ENCODE data around the gene CNTRL. TPM values are rescaled to one million over a fixed set of nuclear protein-coding genes. Genes with fewer than 3 reads are reported as not detected.
"Not testable (repeated sequence)": the region's sequence is repeated elsewhere in the genome, so short reads cannot be mapped to it uniquely, and the experiment has no call there.

CNTRL gene, protein sequence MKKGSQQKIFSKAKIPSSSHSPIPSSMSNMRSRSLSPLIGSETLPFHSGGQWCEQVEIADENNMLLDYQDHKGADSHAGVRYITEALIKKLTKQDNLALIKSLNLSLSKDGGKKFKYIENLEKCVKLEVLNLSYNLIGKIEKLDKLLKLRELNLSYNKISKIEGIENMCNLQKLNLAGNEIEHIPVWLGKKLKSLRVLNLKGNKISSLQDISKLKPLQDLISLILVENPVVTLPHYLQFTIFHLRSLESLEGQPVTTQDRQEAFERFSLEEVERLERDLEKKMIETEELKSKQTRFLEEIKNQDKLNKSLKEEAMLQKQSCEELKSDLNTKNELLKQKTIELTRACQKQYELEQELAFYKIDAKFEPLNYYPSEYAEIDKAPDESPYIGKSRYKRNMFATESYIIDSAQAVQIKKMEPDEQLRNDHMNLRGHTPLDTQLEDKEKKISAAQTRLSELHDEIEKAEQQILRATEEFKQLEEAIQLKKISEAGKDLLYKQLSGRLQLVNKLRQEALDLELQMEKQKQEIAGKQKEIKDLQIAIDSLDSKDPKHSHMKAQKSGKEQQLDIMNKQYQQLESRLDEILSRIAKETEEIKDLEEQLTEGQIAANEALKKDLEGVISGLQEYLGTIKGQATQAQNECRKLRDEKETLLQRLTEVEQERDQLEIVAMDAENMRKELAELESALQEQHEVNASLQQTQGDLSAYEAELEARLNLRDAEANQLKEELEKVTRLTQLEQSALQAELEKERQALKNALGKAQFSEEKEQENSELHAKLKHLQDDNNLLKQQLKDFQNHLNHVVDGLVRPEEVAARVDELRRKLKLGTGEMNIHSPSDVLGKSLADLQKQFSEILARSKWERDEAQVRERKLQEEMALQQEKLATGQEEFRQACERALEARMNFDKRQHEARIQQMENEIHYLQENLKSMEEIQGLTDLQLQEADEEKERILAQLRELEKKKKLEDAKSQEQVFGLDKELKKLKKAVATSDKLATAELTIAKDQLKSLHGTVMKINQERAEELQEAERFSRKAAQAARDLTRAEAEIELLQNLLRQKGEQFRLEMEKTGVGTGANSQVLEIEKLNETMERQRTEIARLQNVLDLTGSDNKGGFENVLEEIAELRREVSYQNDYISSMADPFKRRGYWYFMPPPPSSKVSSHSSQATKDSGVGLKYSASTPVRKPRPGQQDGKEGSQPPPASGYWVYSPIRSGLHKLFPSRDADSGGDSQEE (N-terminal part only)
- polyA plus RNA-seq, result 10 to 100 TPM in 1 of 3 donors, 1 to 10 TPM in 1, under 1 TPM in 1; 0.17 to 17.6 (median 7.6) TPM

DNA sequence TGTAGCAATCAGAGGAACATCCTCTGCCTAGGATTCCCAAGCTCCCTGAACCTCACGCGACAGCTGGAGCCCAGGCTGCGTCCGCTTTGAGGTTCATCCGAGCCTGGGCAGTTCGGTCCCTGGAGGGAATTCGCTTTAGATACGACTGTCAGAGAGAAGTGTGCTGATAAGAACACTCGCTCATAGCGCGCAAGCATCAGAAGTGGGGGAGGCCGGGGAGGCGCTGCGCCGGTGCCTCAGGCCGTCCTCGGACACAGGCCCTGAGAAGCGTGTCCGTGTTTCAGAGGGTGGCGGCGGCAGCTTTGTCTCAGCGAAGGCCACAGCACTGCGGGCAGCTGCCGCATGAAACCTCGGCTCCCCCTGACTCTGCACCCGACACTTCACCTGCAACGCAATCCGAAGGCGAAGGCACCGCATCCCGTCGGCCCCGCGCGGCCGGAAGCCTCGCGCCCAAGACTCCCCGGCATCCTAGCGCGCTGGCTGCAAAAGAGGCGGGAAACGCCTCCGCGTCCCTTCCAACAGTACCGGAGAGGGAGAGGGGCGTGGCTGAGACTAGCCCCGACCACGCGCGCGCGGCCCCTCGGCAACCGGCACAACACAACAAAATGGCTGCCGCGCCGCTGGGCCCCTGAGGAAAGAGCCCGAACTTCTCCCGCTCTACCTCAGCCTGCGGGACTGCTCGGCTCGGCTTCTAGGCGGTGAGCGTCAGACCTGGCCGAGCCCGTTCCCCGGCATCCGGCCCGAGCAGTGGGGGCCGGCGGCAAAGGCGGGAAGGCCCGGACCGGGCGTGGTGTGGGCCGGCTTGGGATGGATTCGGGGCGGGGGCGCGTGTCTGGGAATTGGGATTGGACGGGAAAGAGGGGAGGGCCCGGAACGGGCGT is at the start of gene CNTRL:
Gene CNTRL (plus strand): TSS at position 586 of the 881 bp plus-strand sequence. CDS start 13,372 bp downstream, outside the sequence.
- Mint-ChIP-seq H3K4me1 (peaks cover 47 to 54% of the 10 kb centered on the region in 2 donors), H3K27ac (peak within 1 kb of the TSS; percentile 83 to 99 (median 96))
- peak; percentile 77 to 84 (median 80) for DNase-seq

DNA sequence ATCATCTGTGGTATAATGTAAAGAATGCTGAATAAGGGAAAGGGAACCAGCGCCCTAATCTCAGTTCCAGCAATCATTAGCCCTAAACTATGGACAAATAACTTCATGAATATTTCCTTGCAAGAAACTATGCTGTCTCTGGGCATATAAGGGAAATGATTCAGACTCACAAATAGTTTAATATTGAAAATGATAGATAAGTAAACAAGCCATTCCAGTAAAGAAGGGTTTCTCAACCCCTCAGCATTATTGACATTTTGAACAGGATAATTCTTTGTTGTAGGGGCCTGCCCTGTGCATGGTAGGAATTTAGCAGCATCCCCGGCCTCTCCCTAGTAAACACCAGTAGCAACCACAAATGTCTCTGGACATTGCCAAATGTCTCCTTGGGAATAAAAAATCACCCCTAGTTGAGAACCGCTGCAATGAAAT is 48.5 kb upstream of the CNTRL start:
- DNase-seq, result no peak
- H3K27me3 Mint-ChIP-seq (ENCODE audit: low read depth in 3 of 3), result no peaks in the 10 kb centered on the region
- no peak overlapping the region for H3K4me3 Mint-ChIP-seq
- no peak overlapping the region for H3K27ac Mint-ChIP-seq
- no peaks in the 10 kb centered on the region for H3K9me3 Mint-ChIP-seq
- H3K36me3 Mint-ChIP-seq, result no peaks in the 10 kb centered on the region
- H3K4me1 Mint-ChIP-seq, result no peaks in the 10 kb centered on the region

More for the DNA sequence above, at the start of gene CNTRL:
- Mint-ChIP-seq H3K36me3 (no peaks in the 10 kb centered on the region), H3K4me3 (peak within 1 kb of the TSS; percentile 91 to 100 (median 95)), H3K9me3 (peaks cover 0 to 1% (median 0%) of the 10 kb centered on the region in 6 donors), H3K27me3 (ENCODE audit: low read depth in 3 of 3) (peaks cover 0 to 13% (median 0%) of the 10 kb centered on the region in 3 donors)

DNA sequence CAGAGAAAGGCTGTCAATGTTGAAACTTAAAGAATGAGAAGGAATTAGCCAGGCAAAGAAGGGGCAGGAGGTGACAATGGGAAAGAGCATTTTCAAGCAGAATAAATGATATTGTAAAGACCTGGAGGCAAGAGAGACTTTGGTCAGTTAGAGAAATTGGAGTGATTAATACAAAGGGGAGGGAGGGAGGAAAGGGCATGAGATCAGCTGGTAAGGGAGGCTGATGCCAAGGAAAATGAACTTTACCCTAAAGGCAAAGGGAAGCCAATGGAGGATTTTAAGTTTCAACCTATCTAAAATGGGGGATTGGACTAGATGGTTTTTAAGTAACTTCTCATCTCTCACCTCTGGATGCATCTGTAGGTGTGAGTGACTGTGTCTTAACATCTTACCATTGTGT is 48.0 kb upstream of the CNTRL start:
- Mint-ChIP-seq H3K36me3 (no peaks in the 10 kb centered on the region), H3K27me3 (ENCODE audit: low read depth in 3 of 3) (no peaks in the 10 kb centered on the region), H3K9me3 (no peaks in the 10 kb centered on the region), H3K27ac (no peak overlapping the region), H3K4me3 (no peak overlapping the region), H3K4me1 (no peaks in the 10 kb centered on the region)
- DNase-seq, result no peak

DNA sequence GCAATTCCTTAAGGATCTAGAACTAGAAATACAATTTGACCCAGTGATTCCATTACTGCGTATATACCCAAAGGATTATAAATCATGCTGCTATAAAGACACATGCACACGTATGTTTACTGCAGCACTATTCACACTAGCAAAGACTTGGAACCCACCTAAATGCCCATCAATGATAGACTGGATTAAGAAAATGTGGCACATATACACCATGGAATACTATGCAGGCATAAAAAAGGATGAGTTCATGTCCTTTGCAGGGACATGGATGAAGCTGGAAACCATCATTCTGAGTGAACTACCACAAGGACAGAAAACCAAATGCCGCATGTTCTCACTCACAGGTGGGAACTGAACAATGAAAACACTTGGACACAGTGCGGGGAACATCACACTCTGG is 46.5 kb upstream of the CNTRL start:
- not testable (repeated sequence) for DNase-seq; H3K36me3 Mint-ChIP-seq; H3K27me3 Mint-ChIP-seq (ENCODE audit: low read depth in 3 of 3); H3K4me1 Mint-ChIP-seq; H3K4me3 Mint-ChIP-seq; H3K27ac Mint-ChIP-seq; H3K9me3 Mint-ChIP-seq

DNA sequence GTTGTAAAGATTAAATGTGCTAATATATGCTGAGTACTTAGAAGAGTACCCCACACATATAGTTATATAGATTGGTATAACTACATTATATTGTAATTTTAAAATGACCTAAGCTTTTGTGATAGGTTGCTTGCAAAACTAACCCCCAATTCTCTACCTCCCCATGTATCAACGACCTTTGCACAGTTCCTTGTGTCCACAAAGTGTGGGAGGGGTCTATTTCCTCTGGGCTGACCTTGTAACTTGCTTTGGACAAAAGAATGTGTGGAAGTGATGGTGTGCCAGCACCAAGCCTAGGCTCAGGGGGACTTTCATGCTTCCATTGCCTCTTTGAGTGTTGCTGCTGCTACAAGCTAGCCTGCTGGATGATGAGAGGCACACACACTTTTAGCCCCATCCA is 45.3 kb upstream of the CNTRL start:
- Mint-ChIP-seq H3K9me3 (no peaks in the 10 kb centered on the region), H3K4me3 (no peak overlapping the region), H3K36me3 (no peaks in the 10 kb centered on the region), H3K4me1 (no peaks in the 10 kb centered on the region), H3K27ac (no peak overlapping the region), H3K27me3 (ENCODE audit: low read depth in 3 of 3) (no peaks in the 10 kb centered on the region)
- no peak for DNase-seq

DNA sequence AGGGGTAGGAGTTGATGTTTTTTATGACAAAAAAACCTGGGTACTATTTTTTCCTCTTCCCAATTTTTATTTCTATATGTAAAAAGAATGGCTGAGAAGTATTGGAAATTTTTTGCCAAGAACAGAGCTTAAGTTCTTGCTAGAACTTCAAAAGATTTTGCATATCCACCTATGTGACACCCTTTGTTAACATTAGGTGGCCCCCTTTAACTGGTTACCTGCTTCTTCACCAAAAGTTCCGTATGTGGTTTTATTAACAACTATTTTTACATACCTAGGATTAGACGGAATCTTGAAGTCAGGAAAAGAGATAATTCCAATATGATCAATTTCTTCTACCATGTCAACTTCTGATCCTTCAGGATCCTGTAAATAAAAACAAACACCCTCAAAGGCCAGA is 40.2 kb upstream of the CNTRL start:
- DNase-seq, result no peak
- Mint-ChIP-seq H3K27me3 (ENCODE audit: low read depth in 3 of 3) (peaks cover 0 to 2% (median 0%) of the 10 kb centered on the region in 3 donors), H3K4me3 (no peak overlapping the region), H3K36me3 (peaks cover 0 to 6% (median 6%) of the 10 kb centered on the region in 3 donors), H3K9me3 (no peaks in the 10 kb centered on the region), H3K4me1 (no peaks in the 10 kb centered on the region), H3K27ac (no peak overlapping the region)

DNA sequence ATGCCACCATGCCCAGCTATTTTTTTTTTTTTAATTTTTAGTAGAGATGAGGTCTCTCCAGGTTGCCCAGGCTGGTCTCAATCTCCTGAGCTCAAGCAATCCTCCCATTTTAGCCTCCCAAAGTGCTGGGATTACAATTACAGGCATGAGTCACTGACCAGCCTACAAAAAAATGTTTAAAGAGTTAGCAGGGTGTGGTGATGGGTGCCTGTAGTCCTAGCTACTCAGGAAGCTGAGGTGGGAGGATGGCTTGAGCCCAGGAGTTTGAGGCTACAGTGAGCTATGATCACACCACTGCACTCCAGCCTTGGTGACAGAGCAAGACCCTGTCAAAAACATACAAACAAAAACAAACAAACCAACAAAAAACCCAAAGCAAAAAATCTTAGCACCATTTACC is 39.0 kb upstream of the CNTRL start:
- H3K4me3 Mint-ChIP-seq; H3K27ac Mint-ChIP-seq; DNase-seq; H3K36me3 Mint-ChIP-seq; H3K27me3 Mint-ChIP-seq (ENCODE audit: low read depth in 3 of 3); H3K4me1 Mint-ChIP-seq; H3K9me3 Mint-ChIP-seq: not testable (repeated sequence)

DNA sequence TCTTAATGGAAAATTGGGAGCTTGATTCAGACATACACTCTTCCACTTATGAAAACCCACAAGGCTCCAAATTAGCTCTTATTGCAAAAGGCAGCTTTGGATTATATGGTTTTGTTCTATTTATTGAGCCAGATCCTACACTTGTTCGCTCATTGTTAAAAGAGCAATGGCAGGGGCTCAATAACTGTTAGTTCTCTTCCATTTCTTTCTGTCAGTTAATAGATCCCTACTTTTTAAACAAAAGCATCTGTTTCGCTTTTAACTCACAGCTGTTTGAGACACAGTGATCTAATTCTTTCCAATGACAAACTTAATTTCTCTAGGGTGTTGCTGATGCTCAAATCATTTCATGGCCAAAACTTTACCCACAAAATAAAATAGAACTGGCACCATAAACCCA is 36.4 kb upstream of the CNTRL start:
- Mint-ChIP-seq H3K36me3 (peaks cover 0 to 6% (median 6%) of the 10 kb centered on the region in 3 donors), H3K27me3 (ENCODE audit: low read depth in 3 of 3) (peaks cover 0 to 2% (median 0%) of the 10 kb centered on the region in 3 donors), H3K27ac (no peak overlapping the region), H3K9me3 (no peaks in the 10 kb centered on the region), H3K4me3 (no peak overlapping the region), H3K4me1 (no peaks in the 10 kb centered on the region)
- DNase-seq, result no peak

DNA sequence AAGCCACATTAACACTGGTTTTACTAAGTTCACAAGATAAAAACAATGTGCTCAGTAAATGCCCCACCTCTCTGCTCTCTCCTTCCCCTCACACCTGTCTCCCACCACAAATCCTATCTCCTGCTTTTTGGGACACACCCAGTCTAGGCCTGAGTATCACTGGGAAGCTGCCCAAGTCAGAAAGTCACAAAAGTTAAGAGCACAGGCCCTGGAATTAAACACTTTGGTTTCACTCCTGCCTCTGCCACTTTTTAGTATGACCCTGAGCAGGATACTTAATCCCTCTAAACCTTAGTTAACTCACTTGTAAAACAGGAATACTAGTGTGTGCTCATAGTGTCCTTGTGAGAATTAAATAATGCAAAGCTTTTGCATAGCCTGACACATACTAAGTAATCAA is 36.0 kb upstream of the CNTRL start:
- peak overlapping the region in 1 of 6 donors; percentile 57 for H3K27ac Mint-ChIP-seq

DNA sequence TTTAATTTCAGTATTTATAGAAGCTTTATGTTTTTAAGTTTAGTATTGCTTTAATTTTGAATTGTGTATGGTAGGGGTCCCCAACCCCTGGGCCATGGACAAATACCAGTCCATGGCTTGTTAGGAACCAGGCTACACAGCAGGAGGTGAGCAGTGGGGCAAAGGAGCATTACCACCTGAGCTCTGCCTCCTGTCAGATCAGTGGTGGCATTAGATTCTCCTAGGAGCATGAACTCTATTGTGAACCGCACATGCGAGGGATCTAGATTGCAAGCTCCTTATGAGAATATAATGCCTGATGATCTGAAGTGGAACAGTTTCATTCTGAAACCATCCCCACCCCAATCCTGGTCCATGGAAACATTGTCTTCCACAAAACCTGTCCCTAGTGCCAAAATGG is 26.6 kb upstream of the CNTRL start:
- Mint-ChIP-seq H3K36me3 (no peaks in the 10 kb centered on the region), H3K4me3 (no peak overlapping the region), H3K4me1 (no peaks in the 10 kb centered on the region), H3K9me3 (no peaks in the 10 kb centered on the region), H3K27ac (no peak overlapping the region), H3K27me3 (ENCODE audit: low read depth in 3 of 3) (peaks cover 0 to 1% (median 0%) of the 10 kb centered on the region in 3 donors)
- no peak for DNase-seq

More for the DNA sequence above, 36.0 kb upstream of the CNTRL start:
- H3K9me3 Mint-ChIP-seq, result no peaks in the 10 kb centered on the region
- H3K4me3 Mint-ChIP-seq, result no peak overlapping the region
- no peaks in the 10 kb centered on the region for H3K4me1 Mint-ChIP-seq
- DNase-seq, result no peak
- peaks cover 0 to 2% (median 0%) of the 10 kb centered on the region in 3 donors for H3K27me3 Mint-ChIP-seq (ENCODE audit: low read depth in 3 of 3)
- peaks cover 0 to 6% (median 6%) of the 10 kb centered on the region in 3 donors for H3K36me3 Mint-ChIP-seq

DNA sequence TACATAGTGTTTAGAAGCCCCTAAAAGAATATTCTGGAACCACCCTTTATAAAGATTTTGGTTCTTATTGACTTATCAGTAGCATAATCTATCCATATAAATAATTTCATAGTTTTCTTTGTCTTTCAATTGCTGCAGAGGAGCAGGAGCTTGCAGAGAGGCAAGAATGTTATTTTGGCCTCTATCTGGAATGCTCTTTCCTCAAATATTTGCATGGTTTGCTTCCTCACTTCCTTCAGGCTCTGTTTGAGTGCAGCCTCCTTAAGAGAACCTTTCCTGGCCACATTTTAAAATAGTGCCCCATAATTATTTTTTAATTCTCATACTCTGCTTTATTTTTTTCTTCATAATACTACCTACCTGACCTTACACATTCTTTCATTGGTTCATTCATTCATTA is 26.1 kb upstream of the CNTRL start:
- H3K9me3 Mint-ChIP-seq, result no peaks in the 10 kb centered on the region
- no peaks in the 10 kb centered on the region for H3K36me3 Mint-ChIP-seq
- H3K27me3 Mint-ChIP-seq (ENCODE audit: low read depth in 3 of 3), result peaks cover 0 to 1% (median 0%) of the 10 kb centered on the region in 3 donors
- H3K4me1 Mint-ChIP-seq, result no peaks in the 10 kb centered on the region
- no peak overlapping the region for H3K27ac Mint-ChIP-seq
- DNase-seq, result no peak
- no peak overlapping the region for H3K4me3 Mint-ChIP-seq

DNA sequence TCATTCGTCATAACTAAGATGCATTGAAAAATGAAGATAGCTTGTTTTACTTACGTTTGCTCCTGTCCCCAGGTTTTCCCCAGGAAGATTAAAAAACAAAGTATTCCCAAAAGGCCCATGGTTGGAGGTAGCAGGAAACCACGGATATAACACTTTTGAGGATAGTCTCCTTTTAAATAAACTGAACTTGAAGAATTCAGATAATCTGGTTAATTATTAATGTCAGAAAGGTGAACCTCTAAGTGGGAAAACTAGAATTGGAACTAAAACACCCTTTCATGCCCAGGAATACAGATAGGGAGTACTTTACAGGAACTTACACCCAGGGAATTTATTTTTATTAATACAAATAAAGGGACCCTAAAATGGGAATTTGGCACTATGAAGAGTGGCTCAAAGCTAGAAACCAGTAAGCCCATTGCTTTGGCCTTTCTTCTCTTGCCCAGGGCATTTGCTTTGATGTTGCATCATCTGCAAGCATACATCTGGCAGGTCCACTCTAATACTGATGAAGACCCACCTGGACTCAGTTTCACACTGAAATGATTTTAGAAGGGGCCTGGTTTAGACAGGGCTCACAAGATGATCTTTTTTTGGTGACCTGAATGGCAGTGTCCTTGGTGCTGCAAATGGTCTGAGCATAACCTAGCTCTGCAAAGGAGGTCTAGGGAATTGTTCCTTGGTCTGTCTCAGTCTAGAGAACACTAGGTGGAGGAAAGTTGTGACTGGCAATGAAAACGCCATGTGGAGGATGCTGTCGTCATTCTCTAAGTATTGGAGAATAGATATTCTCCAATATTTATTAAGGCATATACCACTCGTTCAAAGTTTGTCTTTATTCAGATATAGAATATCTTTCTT is 24.4 kb upstream of the CNTRL start, which contains the start of gene C5:
Gene C5 (minus strand): TSS at position 148 of the 861 bp plus-strand sequence. CDS start 29 bp downstream, at position 119.
- peaks cover 0 to 1% (median 0%) of the 10 kb centered on the region in 3 donors for H3K27me3 Mint-ChIP-seq (ENCODE audit: low read depth in 3 of 3)
- DNase-seq, result no peak
- no peaks in the 10 kb centered on the region for H3K36me3 Mint-ChIP-seq
- H3K4me3 Mint-ChIP-seq, result no peak within 1 kb of the TSS
- no peaks in the 10 kb centered on the region for H3K9me3 Mint-ChIP-seq
- no peak within 1 kb of the TSS for H3K27ac Mint-ChIP-seq
- no peaks in the 10 kb centered on the region for H3K4me1 Mint-ChIP-seq

All from immature natural killer cell (primary cell).